ENCODE results near the gene SAMD11. TPM values are rescaled to one million over a fixed set of nuclear protein-coding genes. Genes with fewer than 3 reads are reported as not detected.
"Not testable (repeated sequence)": the region's sequence is repeated elsewhere in the genome, so short reads cannot be mapped to it uniquely, and the experiment has no call there.

SAMD11 gene
- total RNA-seq, 2 experiments from 2014 or later = not detected

- no peaks in the 10 kb centered on the region for H3K9me3 ChIP-seq (ENCODE audit: control insufficient read depth in 1 of 2, insufficient read depth in 1 of 2, low read length in 2 of 2)
- H3K36me3 ChIP-seq (ENCODE audit: insufficient read depth, low read length) = no peaks in the 10 kb centered on the region
- ATAC-seq (ENCODE audit: poor library complexity) = no peak
- H3K27ac Mint-ChIP-seq = no peak overlapping the region
- H3K27me3 ChIP-seq (ENCODE audit: control insufficient read depth in 1 of 2, insufficient read depth in 2 of 2, low read length in 2 of 2) = peaks cover 0 to 14% of the 10 kb centered on the region in 2 experiments
- TF ChIP-seq CTCF (IDR thresholded peaks at IDR 0.05) = no peak
- peaks cover 19% of the 10 kb centered on the region for H3K27me3 Mint-ChIP-seq
- intact Hi-C loops (cut with DNase I, micrococcal nuclease) = no loop called here
- H3K27ac ChIP-seq (ENCODE audit: low read depth in 1 of 2, low read length in 2 of 2) = no peak overlapping the region
- POLR2A ChIA-PET = no interaction called here
- H3K4me1 ChIP-seq (ENCODE audit: insufficient read depth, low read length) = peaks cover 3% of the 10 kb centered on the region
- CTCF ChIA-PET = interaction anchor here (0.9 to 1.3 kb wide), 3 partner anchors 16 to 306 kb away, joined by 3 to 14 read pairs (median 4); no protein-coding TSS in a partner anchor
- no peaks in the 10 kb centered on the region for H3K9me3 Mint-ChIP-seq
- no peaks in the 10 kb centered on the region for H3K4me1 Mint-ChIP-seq (ENCODE audit: low read depth)
- no peaks in the 10 kb centered on the region for H3K36me3 Mint-ChIP-seq (ENCODE audit: low read depth)
- H3K4me3 ChIP-seq (ENCODE audit: low read length) = no peak overlapping the region
- peak in 1 of 14 experiments; percentile 8 for DNase-seq
- H3K4me3 Mint-ChIP-seq = no peak overlapping the region
Observed at GRCh38 chr1:985126-985525, 61.4 kb downstream of the SAMD11 start.

GRCh38 chr1:988061-988460 is 64.3 kb downstream of the SAMD11 start:
- peaks cover 20% of the 10 kb centered on the region for H3K27me3 Mint-ChIP-seq
- H3K4me3 ChIP-seq (ENCODE audit: low read length); POLR2A ChIA-PET; H3K4me1 Mint-ChIP-seq (ENCODE audit: low read depth); ATAC-seq (ENCODE audit: poor library complexity); H3K36me3 Mint-ChIP-seq (ENCODE audit: low read depth); H3K4me1 ChIP-seq (ENCODE audit: insufficient read depth, low read length); H3K27ac Mint-ChIP-seq; H3K4me3 Mint-ChIP-seq; DNase-seq; H3K36me3 ChIP-seq (ENCODE audit: insufficient read depth, low read length); H3K9me3 Mint-ChIP-seq; H3K27ac ChIP-seq (ENCODE audit: low read depth in 1 of 2, low read length in 2 of 2); intact Hi-C loops (cut with DNase I, micrococcal nuclease): not testable (repeated sequence)
- Histone ChIP-seq H3K9me3 (ENCODE audit: control insufficient read depth in 1 of 2, insufficient read depth in 1 of 2, low read length in 2 of 2) (peaks cover 0 to 11% of the 10 kb centered on the region in 2 experiments), H3K27me3 (ENCODE audit: control insufficient read depth in 1 of 2, insufficient read depth in 2 of 2, low read length in 2 of 2) (peaks cover 0 to 13% of the 10 kb centered on the region in 2 experiments)
- CTCF ChIA-PET = interaction anchor here (2.4 kb wide), 1 partner anchor 14 kb away, joined by 5 read pairs; no protein-coding TSS in a partner anchor

GRCh38 chr1:991275-991674 is 67.6 kb downstream of the SAMD11 start:
- peaks cover 0 to 16% of the 10 kb centered on the region in 2 experiments for H3K9me3 ChIP-seq (ENCODE audit: control insufficient read depth in 1 of 2, insufficient read depth in 1 of 2, low read length in 2 of 2)
- H3K27ac Mint-ChIP-seq; DNase-seq; H3K4me3 Mint-ChIP-seq; H3K36me3 Mint-ChIP-seq (ENCODE audit: low read depth); H3K27me3 ChIP-seq (ENCODE audit: control insufficient read depth in 1 of 2, insufficient read depth in 2 of 2, low read length in 2 of 2); intact Hi-C loops (cut with DNase I, micrococcal nuclease); H3K27ac ChIP-seq (ENCODE audit: low read depth in 1 of 2, low read length in 2 of 2); H3K36me3 ChIP-seq (ENCODE audit: insufficient read depth, low read length); H3K4me1 ChIP-seq (ENCODE audit: insufficient read depth, low read length); ATAC-seq (ENCODE audit: poor library complexity); H3K9me3 Mint-ChIP-seq; H3K4me3 ChIP-seq (ENCODE audit: low read length): not testable (repeated sequence)
- ChIA-PET CTCF (interaction anchor here (1.6 kb wide), 1 partner anchor 73 kb away, joined by 3 read pairs; no protein-coding TSS in a partner anchor), POLR2A (interaction anchor here (1.1 kb wide), 1 partner anchor 32 kb away, joined by 3 read pairs; the partner anchor contains the start of gene NOC2L)
- H3K27me3 Mint-ChIP-seq = peaks cover 22% of the 10 kb centered on the region
- H3K4me1 Mint-ChIP-seq (ENCODE audit: low read depth) = peaks cover 10% of the 10 kb centered on the region

GRCh38 chr1:991895-992294 is 68.2 kb downstream of the SAMD11 start:
- Histone ChIP-seq H3K4me1 (ENCODE audit: insufficient read depth, low read length) (peaks cover 8% of the 10 kb centered on the region), H3K27ac (ENCODE audit: low read depth in 1 of 2, low read length in 2 of 2) (no peak overlapping the region), H3K4me3 (ENCODE audit: low read length) (no peak overlapping the region), H3K36me3 (ENCODE audit: insufficient read depth, low read length) (no peaks in the 10 kb centered on the region), H3K27me3 (ENCODE audit: control insufficient read depth in 1 of 2, insufficient read depth in 2 of 2, low read length in 2 of 2) (peaks cover 0 to under 1% of the 10 kb centered on the region in 2 experiments), H3K9me3 (ENCODE audit: control insufficient read depth in 1 of 2, insufficient read depth in 1 of 2, low read length in 2 of 2) (peaks cover 0 to 16% of the 10 kb centered on the region in 2 experiments)
- H3K4me3 Mint-ChIP-seq = no peak overlapping the region
- DNase-seq = no peak
- peaks cover 21% of the 10 kb centered on the region for H3K27me3 Mint-ChIP-seq
- H3K4me1 Mint-ChIP-seq (ENCODE audit: low read depth) = peaks cover 10% of the 10 kb centered on the region
- no peak for TF ChIP-seq CTCF (IDR thresholded peaks at IDR 0.05)
- CTCF ChIA-PET = interaction anchor here (1.6 kb wide), 1 partner anchor 72 kb away, joined by 3 read pairs; no protein-coding TSS in a partner anchor
- no peak overlapping the region for H3K27ac Mint-ChIP-seq
- H3K36me3 Mint-ChIP-seq (ENCODE audit: low read depth) = no peaks in the 10 kb centered on the region
- H3K9me3 Mint-ChIP-seq = peaks cover 4% of the 10 kb centered on the region
- ATAC-seq (ENCODE audit: poor library complexity) = no peak
- POLR2A ChIA-PET = interaction anchor here (1.1 kb wide), 1 partner anchor 33 kb away, joined by 3 read pairs; the partner anchor contains the start of gene NOC2L
- intact Hi-C loops (cut with DNase I, micrococcal nuclease) = no loop called here
